Islet of Langerhans (tissue), 1 donor: ENCODE results near the gene CAPN15.

Experiments used
- FAIRE-seq: peaks from one replicate; lab custom pipeline; 2011; peaks lifted over from hg19 to GRCh38; lab: Jason Lieb, UNC

Gene CAPN15

DNA sequence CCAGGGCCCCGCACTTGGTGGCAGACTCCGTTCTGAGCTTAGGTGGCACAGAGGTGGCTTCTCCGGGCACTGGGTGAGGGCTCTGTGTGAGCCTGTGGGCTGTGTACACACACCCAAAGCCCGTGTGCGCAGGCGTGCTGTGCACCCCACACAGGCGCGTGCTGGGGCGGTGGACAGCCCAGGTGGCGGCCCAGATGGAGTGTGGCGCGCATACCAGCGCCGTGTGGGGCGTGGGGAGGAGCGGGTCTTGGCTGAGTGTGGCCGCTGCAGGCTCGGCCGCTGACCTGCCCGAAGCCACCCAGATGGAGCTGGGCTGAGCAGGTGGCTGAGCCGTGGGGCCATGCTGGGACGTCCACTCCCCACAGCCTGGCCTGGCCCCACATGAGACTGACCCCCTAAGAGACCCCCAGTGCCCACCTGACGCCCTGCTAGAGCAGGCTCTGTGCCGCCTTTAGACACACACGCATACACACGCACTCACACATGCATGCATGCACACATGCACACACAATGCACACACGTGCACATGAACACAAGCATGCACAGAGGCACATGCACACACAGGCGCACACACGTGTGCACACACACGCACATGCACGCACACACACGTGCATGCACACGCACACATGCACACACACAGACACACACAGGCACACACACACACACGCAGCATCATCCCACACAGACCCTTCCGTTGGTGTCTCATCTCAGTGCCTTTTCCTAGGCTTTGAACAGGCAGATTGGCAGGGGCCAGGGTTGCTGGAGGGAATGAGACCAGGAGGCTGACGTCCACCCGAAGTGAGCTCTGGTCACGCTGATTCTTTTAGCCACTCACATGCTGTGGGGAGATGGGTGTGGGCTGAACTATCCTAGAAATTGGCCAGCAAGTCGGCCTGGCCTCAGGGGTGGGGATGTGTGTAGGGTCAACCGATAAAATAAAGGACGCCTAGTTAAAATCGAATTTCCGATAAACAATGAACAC is 34.7 kb downstream of the CAPN15 start:
- no peak for FAIRE-seq

GRCh38 chr16:563072-563644 is 35.6 kb downstream of the CAPN15 start:
- FAIRE-seq = no peak

- no peak for FAIRE-seq
These were observed 37.3 kb downstream of the CAPN15 start for GRCh38 chr16:564690-565418.

- no peak for FAIRE-seq
These were observed 38.2 kb downstream of the CAPN15 start for GRCh38 chr16:565419-566330.

DNA sequence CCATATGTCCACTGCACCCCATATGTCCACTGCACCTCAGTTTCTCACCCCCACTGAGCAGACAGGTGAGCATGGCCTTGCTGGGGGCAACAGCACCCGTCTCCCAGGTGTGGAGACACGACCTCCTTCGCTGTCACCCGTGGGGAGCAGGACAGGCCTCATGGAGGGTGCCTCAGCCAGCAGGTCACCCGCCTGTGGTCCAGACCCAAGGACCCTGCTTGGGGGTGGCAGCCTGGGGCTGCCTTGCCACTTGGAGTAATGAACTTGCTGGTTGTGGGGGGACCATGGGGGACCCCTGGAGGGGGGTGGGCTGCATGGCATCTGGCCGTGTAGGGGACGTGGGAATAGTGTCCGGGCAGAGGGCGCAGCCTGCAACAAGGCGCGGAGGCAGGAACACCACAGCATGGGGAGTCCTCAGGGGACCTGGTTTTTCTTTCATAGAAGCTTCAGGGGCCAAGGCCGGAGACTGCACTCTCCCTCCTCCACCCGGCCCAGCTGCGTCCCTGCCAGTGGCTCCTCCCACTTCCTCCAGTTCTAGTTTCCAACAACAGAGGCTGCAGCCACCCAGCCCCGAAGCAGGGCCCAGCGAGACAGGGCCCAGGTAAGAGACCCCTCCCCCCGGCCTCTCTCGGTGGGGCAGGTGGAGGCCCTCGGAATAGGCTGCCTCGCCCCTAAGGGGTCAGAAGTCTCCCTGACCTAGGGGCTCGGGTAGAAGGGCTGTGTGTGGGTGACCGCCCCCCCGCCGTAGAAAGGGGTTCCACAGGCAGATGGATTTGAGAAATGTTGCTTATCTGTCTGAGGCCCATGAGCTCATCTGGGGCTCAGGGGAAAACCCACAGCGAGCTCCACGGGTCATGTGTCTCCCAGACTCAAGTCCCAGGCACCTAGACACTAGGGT is 39.2 kb downstream of the CAPN15 start, which contains the start of gene NHLRC4:
Gene NHLRC4, plus strand, starts transcription at position 531 of the 898 bp plus-strand sequence. CDS start 1,043 bp downstream, outside the sequence.
- no peak for FAIRE-seq

DNA sequence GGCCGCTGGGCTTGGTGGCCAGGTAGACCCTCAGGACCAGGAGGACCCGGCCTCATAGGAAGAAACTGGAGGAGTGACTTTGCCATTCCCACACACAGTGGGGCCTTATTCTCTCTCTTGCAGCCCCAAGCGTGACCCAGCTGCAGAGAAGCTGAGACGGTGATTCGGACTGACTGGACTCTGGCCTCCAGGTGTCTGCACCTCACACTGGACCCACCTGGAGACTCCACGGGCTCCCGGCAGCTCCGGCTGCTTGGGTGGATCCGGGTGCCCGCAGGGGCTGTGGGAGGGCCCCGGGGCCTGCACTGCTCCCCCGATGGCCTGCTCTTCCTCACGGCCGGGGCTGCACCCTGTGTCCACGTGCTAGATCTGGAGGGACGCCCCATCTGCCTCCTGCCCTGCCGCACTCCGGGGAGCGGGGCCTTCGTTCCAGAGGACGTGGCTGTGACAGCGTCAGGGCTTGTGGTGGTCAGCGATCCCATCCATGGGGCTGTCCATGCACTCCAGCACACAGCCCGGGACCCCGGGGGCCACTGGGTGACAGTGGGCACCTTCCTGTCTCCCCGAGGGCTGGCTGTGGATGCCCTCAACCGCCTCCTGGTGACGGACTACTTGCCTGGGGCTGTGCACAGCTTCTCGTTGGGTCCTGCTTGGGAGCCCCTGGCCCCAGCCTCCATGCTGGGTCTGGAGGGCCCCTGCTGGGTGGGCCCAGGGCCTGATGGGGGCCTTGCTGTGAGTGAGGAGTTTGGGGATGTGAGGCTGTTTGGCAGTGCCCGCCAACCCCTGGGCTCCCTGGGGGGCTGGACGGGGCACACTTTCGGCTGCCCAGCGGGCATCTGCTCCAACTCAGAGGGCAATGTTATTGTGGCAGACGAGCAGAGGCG is 40.1 kb downstream of the CAPN15 start:
- FAIRE-seq = no peak

GRCh38 chr16:568401-569258 is 41.1 kb downstream of the CAPN15 start:
- no peak for FAIRE-seq

- FAIRE-seq = no peak
These were observed 42.1 kb downstream of the CAPN15 start, which contains the start of gene PIGQ for GRCh38 chr16:569445-570254. PIGQ (plus strand) TSS chr16:569968; CDS start chr16:574075, 4,107 bp downstream.

DNA sequence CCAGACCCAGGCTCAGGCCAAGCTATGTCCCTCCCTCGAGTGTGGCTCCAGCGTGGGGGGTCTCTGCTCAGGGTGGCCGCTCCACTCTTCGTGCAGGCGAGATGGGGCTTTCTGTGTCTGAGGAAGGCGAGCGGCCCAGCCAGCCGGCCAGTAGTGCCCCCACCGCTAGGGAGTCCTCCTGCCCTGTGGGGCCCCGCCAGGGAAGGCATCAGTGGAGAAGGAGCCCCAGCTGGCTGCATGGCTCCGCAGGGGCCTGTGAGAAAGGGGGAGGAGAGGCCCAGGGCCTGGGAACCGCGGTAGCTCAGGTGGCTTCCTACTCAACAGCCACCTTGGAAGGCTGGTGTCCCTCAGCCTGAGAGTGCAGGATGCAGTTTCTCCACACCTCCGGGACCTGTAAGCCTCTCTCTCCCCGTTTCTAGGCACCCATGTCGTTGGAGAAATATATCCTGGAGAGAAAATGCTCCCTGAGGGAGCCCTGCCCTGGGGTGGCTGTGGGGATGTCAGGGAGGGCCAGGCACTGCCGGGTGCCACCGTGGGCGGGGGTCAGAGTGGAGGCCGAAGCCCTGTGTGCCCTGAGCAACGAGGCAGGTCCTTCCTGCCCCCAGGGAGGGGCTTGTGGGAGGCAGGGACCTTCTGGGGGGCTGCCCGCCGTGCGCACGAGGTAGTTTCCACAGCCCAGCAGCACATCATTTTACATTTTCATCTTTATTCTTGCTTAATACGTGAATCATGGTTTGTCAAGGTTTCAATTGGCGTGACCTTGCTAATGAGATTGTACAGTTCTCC is 45.5 kb downstream of the CAPN15 start:
- FAIRE-seq = no peak

DNA sequence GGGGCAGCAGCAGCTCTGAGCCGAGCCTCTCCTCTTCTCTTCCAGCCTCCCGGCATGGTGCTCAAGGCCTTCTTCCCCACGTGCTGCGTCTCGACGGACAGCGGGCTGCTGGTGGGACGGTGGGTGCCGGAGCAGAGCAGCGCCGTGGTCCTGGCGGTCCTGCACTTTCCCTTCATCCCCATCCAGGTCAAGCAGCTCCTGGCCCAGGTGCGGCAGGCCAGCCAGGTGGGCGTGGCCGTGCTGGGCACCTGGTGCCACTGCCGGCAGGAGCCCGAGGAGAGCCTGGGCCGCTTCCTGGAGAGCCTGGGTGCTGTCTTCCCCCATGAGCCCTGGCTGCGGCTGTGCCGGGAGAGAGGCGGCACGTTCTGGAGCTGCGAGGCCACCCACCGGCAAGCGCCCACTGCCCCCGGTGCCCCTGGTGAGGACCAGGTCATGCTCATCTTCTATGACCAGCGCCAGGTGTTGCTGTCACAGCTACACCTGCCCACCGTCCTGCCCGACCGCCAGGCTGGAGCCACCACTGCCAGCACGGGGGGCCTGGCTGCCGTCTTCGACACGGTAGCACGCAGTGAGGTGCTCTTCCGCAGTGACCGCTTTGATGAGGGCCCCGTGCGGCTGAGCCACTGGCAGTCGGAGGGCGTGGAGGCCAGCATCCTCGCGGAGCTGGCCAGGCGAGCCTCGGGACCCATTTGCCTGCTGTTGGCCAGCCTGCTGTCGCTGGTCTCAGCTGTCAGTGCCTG is 46.7 kb downstream of the CAPN15 start:
- FAIRE-seq = no peak

DNA sequence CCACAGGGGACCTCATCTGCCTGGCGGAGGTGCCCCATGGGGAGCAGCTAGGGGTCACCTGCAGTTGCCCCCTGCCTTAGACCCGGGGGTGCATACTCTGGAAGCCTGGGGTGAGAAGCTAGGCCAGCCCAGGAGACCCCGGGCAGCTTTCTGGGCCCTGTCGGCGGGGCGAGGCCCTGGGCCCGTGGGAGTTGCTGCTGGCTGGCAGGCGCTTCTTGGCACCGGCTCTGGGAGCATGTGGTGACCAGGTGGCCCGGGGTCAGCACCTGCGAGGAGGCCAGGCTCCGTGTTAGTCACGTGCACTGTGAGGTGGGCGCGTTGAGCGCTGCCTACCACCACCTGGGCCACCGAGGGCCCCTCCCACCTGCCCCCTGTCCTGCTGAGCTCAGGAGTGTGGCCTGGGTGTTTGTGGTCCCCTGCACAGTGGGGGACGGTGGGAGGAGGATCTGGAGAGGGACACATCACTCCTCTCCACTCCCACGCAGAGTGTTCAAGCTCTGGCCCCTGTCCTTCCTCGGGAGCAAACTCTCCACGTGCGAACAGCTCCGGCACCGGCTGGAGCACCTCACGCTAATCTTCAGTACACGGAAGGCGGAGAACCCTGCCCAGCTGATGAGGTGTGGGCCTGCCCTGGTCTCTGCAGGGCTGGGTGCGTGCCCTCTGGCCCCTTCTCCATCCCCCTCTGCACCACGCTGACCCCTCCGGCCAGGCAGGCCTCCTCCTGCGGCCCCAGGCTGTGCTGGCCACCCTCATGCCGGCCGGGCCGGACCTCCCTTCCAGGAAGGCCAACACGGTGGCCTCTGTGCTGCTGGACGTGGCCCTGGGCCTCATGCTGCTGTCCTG is 48.1 kb downstream of the CAPN15 start:
- no peak for FAIRE-seq

DNA sequence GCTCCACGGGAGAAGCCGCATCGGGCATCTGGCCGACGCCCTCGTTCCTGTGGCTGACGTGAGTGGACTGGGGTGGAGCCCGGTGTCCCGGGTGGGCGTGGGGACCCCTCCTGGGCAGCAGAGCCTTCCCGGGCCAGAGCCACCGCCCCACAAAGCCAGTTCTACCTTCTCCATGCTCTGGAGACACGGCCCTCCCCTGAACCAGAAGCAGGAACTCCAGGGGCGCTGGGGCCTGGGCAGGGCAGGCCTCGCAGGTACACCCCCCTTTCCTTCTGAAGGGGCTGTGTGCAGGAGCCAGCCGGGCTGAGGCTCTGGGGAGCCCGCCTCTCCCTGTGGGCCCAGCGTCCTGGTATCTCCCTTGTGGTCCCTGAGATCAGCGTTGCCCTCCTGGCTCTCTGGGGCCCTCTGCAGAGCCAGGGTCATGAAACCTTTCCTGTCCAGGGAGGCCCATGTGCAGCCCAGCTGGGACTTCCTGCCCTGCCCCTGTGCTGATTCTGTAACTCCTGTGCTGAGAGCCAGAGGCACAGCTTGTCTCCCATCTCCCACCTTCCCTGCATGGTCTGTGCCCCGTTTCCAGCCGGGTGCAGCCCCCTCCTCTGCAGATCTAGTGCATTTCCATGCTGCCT is 48.8 kb downstream of the CAPN15 start:
- FAIRE-seq = no peak

DNA sequence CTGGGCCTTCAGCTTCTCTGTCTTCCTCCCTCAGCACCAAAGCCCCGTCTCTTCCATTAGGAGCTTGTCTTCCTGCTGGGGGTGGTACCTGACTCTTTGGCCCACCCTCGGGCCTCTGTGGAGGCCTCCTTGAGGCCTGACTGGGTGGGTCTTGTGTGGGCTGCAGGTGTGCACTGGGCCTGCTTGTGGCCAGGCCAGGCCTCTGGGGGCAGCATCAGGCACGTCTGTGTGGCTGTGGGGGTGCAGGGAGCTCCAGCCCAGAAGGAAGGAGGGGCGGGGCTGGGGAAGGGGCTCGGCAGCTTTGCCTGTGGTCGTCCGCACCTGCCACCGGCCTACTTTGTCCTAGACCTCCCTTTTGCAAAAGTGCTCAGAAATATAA is 49.3 kb downstream of the CAPN15 start:
- FAIRE-seq = no peak

- no peak for FAIRE-seq
These were observed 50.3 kb downstream of the CAPN15 start for GRCh38 chr16:577796-578195.
